ENCODE results near the gene PLA2G5.
A peak's percentile ranks its signal among the peaks of the same experiment; 100 is the strongest.

Gene PLA2G5

GRCh38 chr1:20076223-20076622 is 6.2 kb downstream of the PLA2G5 start:
- H3K4me3 ChIP-seq (ENCODE audit: low read depth in 1 of 2, low read length in 2 of 2): no peak overlapping the region

DNA sequence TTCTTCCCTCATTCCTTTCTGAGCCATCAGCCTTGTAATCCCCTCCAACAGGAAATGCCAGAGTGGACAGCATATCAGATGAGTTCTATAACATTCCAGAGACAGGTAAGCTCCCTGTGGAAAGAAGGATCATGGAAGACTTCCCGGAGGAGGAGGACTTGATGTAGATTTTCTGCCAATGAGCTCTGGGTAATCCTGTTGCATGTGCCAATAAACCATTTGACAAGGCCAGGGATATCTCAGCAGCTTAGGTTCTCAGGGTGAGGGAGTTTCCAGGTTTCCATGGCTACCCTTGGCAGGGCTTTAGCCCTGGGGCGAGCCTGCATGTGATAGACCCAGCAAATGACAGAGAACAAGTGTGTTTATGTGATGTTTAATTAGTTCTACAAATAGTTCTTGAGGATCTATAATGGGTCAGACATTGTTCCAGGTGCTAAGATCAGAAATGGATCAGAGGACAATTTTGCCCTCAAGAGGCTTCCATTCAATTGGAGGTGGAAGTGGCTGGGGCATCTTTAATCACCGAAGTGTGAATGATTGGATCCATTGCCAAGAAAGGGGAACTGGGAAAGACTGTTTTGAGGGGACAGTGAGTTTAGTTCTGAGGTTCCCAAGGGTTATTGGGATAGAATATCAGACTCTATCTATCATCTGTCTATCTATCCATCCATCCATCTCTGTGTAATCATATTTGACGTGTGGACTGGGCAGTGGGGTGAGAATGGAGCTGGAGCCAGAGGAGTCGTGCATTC is 6.9 kb downstream of the PLA2G5 start:
- no peak overlapping the region for H3K27ac ChIP-seq (ENCODE audit: low read depth, low read length)
- H3K4me1 ChIP-seq (ENCODE audit: control insufficient read depth in 1 of 2, insufficient read depth in 2 of 2, low read length in 2 of 2): peaks cover 0 to 3% of the 10 kb centered on the region in 2 donors

More at GRCh38 chr1:20076223-20076622, 6.2 kb downstream of the PLA2G5 start:
- Histone ChIP-seq H3K36me3 (ENCODE audit: control insufficient read depth in 1 of 2, insufficient read depth in 2 of 2, low read length in 2 of 2) (no peaks in the 10 kb centered on the region), H3K4me1 (ENCODE audit: control insufficient read depth in 1 of 2, insufficient read depth in 2 of 2, low read length in 2 of 2) (peaks cover 0 to 3% of the 10 kb centered on the region in 2 donors), H3K27me3 (ENCODE audit: control insufficient read depth in 1 of 2, insufficient read depth in 2 of 2, low read length in 2 of 2) (peaks cover 4 to 7% of the 10 kb centered on the region in 2 donors), H3K27ac (ENCODE audit: low read depth, low read length) (no peak overlapping the region), H3K9me3 (ENCODE audit: control insufficient read depth in 1 of 2, low read length in 2 of 2) (no peaks in the 10 kb centered on the region), H3K9ac (ENCODE audit: low read depth in 1 of 2, low read length in 2 of 2) (no peak overlapping the region)

DNA sequence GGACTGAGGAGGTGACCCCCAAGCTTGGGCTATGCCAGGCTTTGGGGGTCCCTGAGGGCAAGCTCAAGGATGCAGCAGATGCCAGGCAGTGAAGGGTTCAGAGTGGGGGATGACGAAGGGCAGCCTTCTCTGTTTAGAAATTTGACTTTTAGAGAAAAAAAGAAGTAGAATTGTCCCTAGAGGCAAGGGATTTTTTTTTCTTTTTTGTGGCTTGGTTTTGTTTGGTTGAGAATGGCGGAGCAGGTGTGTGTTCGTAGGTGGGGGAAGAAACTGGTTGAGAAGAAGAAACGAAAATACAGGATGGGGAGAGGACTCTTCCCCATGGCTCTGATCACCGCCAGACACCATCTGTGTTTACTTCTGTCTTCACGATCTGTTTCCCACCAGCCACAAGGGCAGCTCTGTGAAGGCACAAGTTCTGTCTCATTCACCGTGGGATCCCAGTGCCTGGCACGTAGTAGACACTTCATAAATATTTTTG is 8.2 kb downstream of the PLA2G5 start:
- Histone ChIP-seq H3K4me1 (ENCODE audit: control insufficient read depth in 1 of 2, insufficient read depth in 2 of 2, low read length in 2 of 2) (peaks cover 0 to 3% of the 10 kb centered on the region in 2 donors), H3K4me3 (ENCODE audit: low read depth in 1 of 2, low read length in 2 of 2) (no peak overlapping the region), H3K36me3 (ENCODE audit: control insufficient read depth in 1 of 2, insufficient read depth in 2 of 2, low read length in 2 of 2) (no peaks in the 10 kb centered on the region), H3K27me3 (ENCODE audit: control insufficient read depth in 1 of 2, insufficient read depth in 2 of 2, low read length in 2 of 2) (peaks cover 3 to 4% of the 10 kb centered on the region in 2 donors), H3K9ac (ENCODE audit: low read depth in 1 of 2, low read length in 2 of 2) (no peak overlapping the region), H3K9me3 (ENCODE audit: control insufficient read depth in 1 of 2, low read length in 2 of 2) (no peaks in the 10 kb centered on the region), H3K27ac (ENCODE audit: low read depth, low read length) (no peak overlapping the region)

More for the DNA sequence above, 6.9 kb downstream of the PLA2G5 start:
- Histone ChIP-seq H3K27me3 (ENCODE audit: control insufficient read depth in 1 of 2, insufficient read depth in 2 of 2, low read length in 2 of 2) (peaks cover 3 to 4% of the 10 kb centered on the region in 2 donors), H3K9ac (ENCODE audit: low read depth in 1 of 2, low read length in 2 of 2) (no peak overlapping the region), H3K4me3 (ENCODE audit: low read depth in 1 of 2, low read length in 2 of 2) (no peak overlapping the region), H3K36me3 (ENCODE audit: control insufficient read depth in 1 of 2, insufficient read depth in 2 of 2, low read length in 2 of 2) (no peaks in the 10 kb centered on the region), H3K9me3 (ENCODE audit: control insufficient read depth in 1 of 2, low read length in 2 of 2) (no peaks in the 10 kb centered on the region)

GRCh38 chr1:20078711-20079110 is 8.7 kb downstream of the PLA2G5 start:
- Histone ChIP-seq H3K4me1 (ENCODE audit: control insufficient read depth in 1 of 2, insufficient read depth in 2 of 2, low read length in 2 of 2) (peaks cover 0 to 3% of the 10 kb centered on the region in 2 donors), H3K9ac (ENCODE audit: low read depth in 1 of 2, low read length in 2 of 2) (no peak overlapping the region), H3K9me3 (ENCODE audit: control insufficient read depth in 1 of 2, low read length in 2 of 2) (peaks cover 0 to 4% of the 10 kb centered on the region in 2 donors), H3K27me3 (ENCODE audit: control insufficient read depth in 1 of 2, insufficient read depth in 2 of 2, low read length in 2 of 2) (peaks cover 3 to 4% of the 10 kb centered on the region in 2 donors), H3K36me3 (ENCODE audit: control insufficient read depth in 1 of 2, insufficient read depth in 2 of 2, low read length in 2 of 2) (no peaks in the 10 kb centered on the region), H3K27ac (ENCODE audit: low read depth, low read length) (no peak overlapping the region), H3K4me3 (ENCODE audit: low read depth in 1 of 2, low read length in 2 of 2) (no peak overlapping the region)

DNA sequence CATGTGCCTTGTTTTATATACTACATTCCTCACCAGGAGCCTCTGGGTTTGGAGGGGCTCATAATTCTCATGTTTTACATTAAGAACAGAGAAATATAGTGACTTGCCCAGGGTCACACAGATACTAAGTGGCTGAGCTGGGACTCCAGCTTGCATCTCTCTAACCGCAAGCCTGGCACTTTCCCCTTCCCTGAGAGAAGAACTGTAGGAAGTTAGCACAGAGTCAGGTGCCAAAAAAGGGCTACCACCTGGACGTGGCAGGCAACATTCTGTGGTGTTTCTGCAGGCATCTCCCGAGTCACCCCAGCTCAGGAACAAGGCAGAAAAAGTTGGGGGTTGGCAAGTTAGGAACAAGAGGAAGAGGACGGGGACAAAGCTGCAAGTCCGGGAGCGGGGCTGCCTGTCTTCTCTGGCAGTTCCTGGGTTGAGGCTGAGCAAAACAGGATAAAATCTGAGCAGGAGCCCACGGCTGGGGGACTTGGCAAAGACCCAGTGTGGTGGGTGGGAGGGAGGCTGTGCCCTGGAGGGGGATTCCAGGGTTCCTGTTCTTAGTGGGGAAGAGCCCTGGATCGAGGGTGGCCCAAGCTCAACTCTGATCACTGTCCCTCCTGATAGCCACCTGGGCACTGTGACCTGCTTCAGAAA is 9.8 kb downstream of the PLA2G5 start:
- Histone ChIP-seq H3K27ac (ENCODE audit: low read depth, low read length) (no peak overlapping the region), H3K4me3 (ENCODE audit: low read depth in 1 of 2, low read length in 2 of 2) (no peak overlapping the region), H3K27me3 (ENCODE audit: control insufficient read depth in 1 of 2, insufficient read depth in 2 of 2, low read length in 2 of 2) (peaks cover 3 to 4% of the 10 kb centered on the region in 2 donors), H3K36me3 (ENCODE audit: control insufficient read depth in 1 of 2, insufficient read depth in 2 of 2, low read length in 2 of 2) (no peaks in the 10 kb centered on the region), H3K9ac (ENCODE audit: low read depth in 1 of 2, low read length in 2 of 2) (no peak overlapping the region), H3K9me3 (ENCODE audit: control insufficient read depth in 1 of 2, low read length in 2 of 2) (peaks cover 0 to 4% of the 10 kb centered on the region in 2 donors), H3K4me1 (ENCODE audit: control insufficient read depth in 1 of 2, insufficient read depth in 2 of 2, low read length in 2 of 2) (peaks cover 0 to 3% of the 10 kb centered on the region in 2 donors)

GRCh38 chr1:20080441-20081352 is 10.7 kb downstream of the PLA2G5 start:
- Histone ChIP-seq H3K4me3 (ENCODE audit: low read depth in 1 of 2, low read length in 2 of 2) (peak overlapping the region in 1 of 2 donors; percentile 7), H3K36me3 (ENCODE audit: control insufficient read depth in 1 of 2, insufficient read depth in 2 of 2, low read length in 2 of 2) (no peaks in the 10 kb centered on the region), H3K9ac (ENCODE audit: low read depth in 1 of 2, low read length in 2 of 2) (no peak overlapping the region), H3K4me1 (ENCODE audit: control insufficient read depth in 1 of 2, insufficient read depth in 2 of 2, low read length in 2 of 2) (peaks cover 0 to 3% of the 10 kb centered on the region in 2 donors), H3K9me3 (ENCODE audit: control insufficient read depth in 1 of 2, low read length in 2 of 2) (peaks cover 0 to 4% of the 10 kb centered on the region in 2 donors), H3K27me3 (ENCODE audit: control insufficient read depth in 1 of 2, insufficient read depth in 2 of 2, low read length in 2 of 2) (peaks cover 0 to 4% of the 10 kb centered on the region in 2 donors), H3K27ac (ENCODE audit: low read depth, low read length) (no peak overlapping the region)

DNA sequence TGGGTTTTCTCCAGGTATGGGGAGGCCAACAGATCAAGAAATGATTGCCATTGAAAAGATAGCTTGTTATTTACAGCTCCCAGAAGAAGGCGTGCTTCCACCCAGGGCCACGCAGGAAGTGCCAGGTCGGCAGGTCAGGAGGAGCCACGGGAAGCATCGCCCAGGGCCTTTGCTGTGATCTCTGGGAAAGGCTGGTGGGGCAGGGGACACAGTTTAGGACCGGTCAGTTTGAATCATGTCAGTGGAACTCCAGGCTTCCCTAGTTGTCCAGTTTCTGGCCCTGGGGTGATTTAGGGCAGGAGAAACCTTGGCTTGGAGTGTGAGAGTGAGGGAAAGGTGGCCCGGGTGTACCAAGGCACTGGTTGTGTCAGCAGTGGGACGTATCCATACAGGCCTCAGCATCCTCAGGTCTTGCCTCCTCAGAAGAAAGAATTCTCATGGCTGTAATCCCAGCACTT is 11.4 kb downstream of the PLA2G5 start:
- H3K27me3 ChIP-seq (ENCODE audit: control insufficient read depth in 1 of 2, insufficient read depth in 2 of 2, low read length in 2 of 2): peaks cover 0 to 4% of the 10 kb centered on the region in 2 donors
- no peak overlapping the region for H3K4me3 ChIP-seq (ENCODE audit: low read depth in 1 of 2, low read length in 2 of 2)
- peaks cover 0 to 4% of the 10 kb centered on the region in 2 donors for H3K9me3 ChIP-seq (ENCODE audit: control insufficient read depth in 1 of 2, low read length in 2 of 2)
- no peak overlapping the region for H3K9ac ChIP-seq (ENCODE audit: low read depth in 1 of 2, low read length in 2 of 2)
- no peaks in the 10 kb centered on the region for H3K36me3 ChIP-seq (ENCODE audit: control insufficient read depth in 1 of 2, insufficient read depth in 2 of 2, low read length in 2 of 2)
- no peak overlapping the region for H3K27ac ChIP-seq (ENCODE audit: low read depth, low read length)
- peaks cover 0 to 3% of the 10 kb centered on the region in 2 donors for H3K4me1 ChIP-seq (ENCODE audit: control insufficient read depth in 1 of 2, insufficient read depth in 2 of 2, low read length in 2 of 2)

DNA sequence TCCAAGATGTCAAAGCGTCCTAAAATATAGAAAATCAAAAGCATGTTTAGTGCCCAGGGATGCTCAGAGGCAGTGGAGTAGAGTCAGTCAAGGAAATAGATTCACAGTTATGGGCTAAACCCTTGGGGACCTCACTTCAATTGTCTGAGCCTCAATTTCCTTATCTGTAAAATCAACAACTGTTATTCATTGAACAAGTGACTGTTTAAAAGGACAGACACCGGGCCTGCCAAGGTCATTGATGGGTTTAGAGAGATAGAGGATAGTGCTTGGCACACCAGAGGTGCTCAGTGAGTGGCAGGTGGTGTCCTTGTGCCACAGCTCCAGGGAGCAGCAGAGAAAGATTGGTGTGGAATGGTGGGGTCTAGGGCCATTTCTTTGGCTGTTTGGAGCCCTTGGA is 12.8 kb downstream of the PLA2G5 start:
- Histone ChIP-seq H3K9ac (ENCODE audit: low read depth in 1 of 2, low read length in 2 of 2) (no peak overlapping the region), H3K4me1 (ENCODE audit: control insufficient read depth in 1 of 2, insufficient read depth in 2 of 2, low read length in 2 of 2) (peaks cover 0 to 3% of the 10 kb centered on the region in 2 donors), H3K9me3 (ENCODE audit: control insufficient read depth in 1 of 2, low read length in 2 of 2) (peaks cover 0 to 4% of the 10 kb centered on the region in 2 donors), H3K27me3 (ENCODE audit: control insufficient read depth in 1 of 2, insufficient read depth in 2 of 2, low read length in 2 of 2) (peaks cover 0 to 4% of the 10 kb centered on the region in 2 donors), H3K36me3 (ENCODE audit: control insufficient read depth in 1 of 2, insufficient read depth in 2 of 2, low read length in 2 of 2) (no peaks in the 10 kb centered on the region), H3K27ac (ENCODE audit: low read depth, low read length) (no peak overlapping the region), H3K4me3 (ENCODE audit: low read depth in 1 of 2, low read length in 2 of 2) (no peak overlapping the region)

DNA sequence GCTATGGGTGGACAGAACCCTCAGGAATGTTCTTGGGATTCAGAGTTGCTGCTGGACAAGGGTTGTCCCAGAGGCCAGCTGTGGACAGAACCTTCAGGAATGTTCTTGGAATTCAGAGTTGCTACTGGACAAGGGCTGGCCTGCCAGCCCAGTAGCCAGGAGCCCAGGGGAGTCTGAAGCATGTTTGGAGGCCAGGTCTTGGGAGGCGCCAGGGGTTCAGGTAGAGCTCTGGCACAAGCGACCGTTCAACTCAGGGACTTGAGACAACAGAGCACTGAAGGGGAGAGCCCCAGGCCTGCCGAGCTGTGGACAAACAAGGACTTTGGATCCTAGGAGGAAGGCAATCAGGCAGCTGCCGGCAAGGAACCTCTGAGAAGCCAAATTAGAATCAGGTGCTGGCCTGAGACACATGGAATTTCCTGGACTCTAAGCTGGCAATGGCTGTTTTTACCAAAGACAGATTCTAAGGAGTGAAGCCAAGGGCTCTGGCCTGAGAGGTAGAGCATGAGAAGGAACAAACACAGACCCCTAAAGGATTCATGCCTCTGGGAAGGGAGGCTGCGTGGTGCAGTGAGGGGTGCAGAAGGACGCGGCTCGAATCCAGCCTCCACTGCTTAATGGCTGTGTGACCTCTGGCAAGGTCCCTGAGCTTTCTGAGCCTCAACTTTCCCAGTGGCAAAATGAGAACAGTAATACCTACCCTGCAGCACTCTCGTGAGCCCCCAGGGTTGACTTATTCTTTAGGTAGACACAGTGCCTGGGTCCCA is 13.4 kb downstream of the PLA2G5 start:
- Histone ChIP-seq H3K9ac (ENCODE audit: low read depth in 1 of 2, low read length in 2 of 2) (no peak overlapping the region), H3K9me3 (ENCODE audit: control insufficient read depth in 1 of 2, low read length in 2 of 2) (peaks cover 0 to 4% of the 10 kb centered on the region in 2 donors), H3K4me1 (ENCODE audit: control insufficient read depth in 1 of 2, insufficient read depth in 2 of 2, low read length in 2 of 2) (peaks cover 0 to 3% of the 10 kb centered on the region in 2 donors), H3K27me3 (ENCODE audit: control insufficient read depth in 1 of 2, insufficient read depth in 2 of 2, low read length in 2 of 2) (peaks cover 0 to 4% of the 10 kb centered on the region in 2 donors), H3K36me3 (ENCODE audit: control insufficient read depth in 1 of 2, insufficient read depth in 2 of 2, low read length in 2 of 2) (no peaks in the 10 kb centered on the region), H3K27ac (ENCODE audit: low read depth, low read length) (no peak overlapping the region), H3K4me3 (ENCODE audit: low read depth in 1 of 2, low read length in 2 of 2) (no peak overlapping the region)

Measured in duodenal mucosa (tissue), 2 donors.